Nephron (organoid): Measurements from ENCODE around the gene USE1.

ENCODE experiments used
- H3K27ac Mint-ChIP-seq, 3 experiments: 2 replicates each; pipeline ENCODE4 v1.8.0; 2020; ENCODE audit warnings: mixed read lengths in 3 of 3, mild to moderate bottlenecking in 2 of 3, moderate library complexity in 1 of 3
- H3K27me3 Mint-ChIP-seq: 2 replicates; pipeline ENCODE4 v1.8.0; 2021; ENCODE audit warnings: low read depth, mild to moderate bottlenecking, moderate library complexity, mixed read lengths
- H3K36me3 Mint-ChIP-seq: 2 replicates; pipeline ENCODE4 v1.8.0; 2020; ENCODE audit warnings: low read depth, mixed read lengths
- H3K4me1 Mint-ChIP-seq: 2 replicates; pipeline ENCODE4 v1.8.0; 2020; ENCODE audit warnings: mixed read lengths
- H3K4me3 Mint-ChIP-seq, 3 experiments: 2 replicates each; pipeline ENCODE4 v1.8.0; 2020; ENCODE audit warnings: mild to moderate bottlenecking in 3 of 3, mixed read lengths in 3 of 3, moderate library complexity in 2 of 3
- H3K9me3 Mint-ChIP-seq: 2 replicates; pipeline ENCODE4 v1.8.0; 2020; ENCODE audit warnings: mixed read lengths
- TF ChIP-seq, protein P1 (sequence below), 3 experiments: fragments of 200-600 bp; sonication (generic); IDR thresholded peaks; one replicate each; pipeline ENCODE4 v1.5.0; 2021; ENCODE audit warnings: antibody characterized with exemption in 3 of 3; ENCODE audit not compliant: unreplicated experiment in 3 of 3

Gene USE1

GRCh38 chr19:17210296-17210695, 4.9 kb upstream of the USE1 start:
- Mint-ChIP-seq H3K4me3 (no peak overlapping the region), H3K36me3 (peaks cover 34% of the 10 kb centered on the region), H3K27ac (no peak overlapping the region), H3K4me1 (peaks cover 5% of the 10 kb centered on the region), H3K27me3 (no peaks in the 10 kb centered on the region), H3K9me3 (no peaks in the 10 kb centered on the region)
- TF ChIP-seq, protein P1, sequence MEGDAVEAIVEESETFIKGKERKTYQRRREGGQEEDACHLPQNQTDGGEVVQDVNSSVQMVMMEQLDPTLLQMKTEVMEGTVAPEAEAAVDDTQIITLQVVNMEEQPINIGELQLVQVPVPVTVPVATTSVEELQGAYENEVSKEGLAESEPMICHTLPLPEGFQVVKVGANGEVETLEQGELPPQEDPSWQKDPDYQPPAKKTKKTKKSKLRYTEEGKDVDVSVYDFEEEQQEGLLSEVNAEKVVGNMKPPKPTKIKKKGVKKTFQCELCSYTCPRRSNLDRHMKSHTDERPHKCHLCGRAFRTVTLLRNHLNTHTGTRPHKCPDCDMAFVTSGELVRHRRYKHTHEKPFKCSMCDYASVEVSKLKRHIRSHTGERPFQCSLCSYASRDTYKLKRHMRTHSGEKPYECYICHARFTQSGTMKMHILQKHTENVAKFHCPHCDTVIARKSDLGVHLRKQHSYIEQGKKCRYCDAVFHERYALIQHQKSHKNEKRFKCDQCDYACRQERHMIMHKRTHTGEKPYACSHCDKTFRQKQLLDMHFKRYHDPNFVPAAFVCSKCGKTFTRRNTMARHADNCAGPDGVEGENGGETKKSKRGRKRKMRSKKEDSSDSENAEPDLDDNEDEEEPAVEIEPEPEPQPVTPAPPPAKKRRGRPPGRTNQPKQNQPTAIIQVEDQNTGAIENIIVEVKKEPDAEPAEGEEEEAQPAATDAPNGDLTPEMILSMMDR (IDR thresholded peaks at IDR 0.05; ENCODE audit: unreplicated experiment in 3 of 3): no peak

DNA sequence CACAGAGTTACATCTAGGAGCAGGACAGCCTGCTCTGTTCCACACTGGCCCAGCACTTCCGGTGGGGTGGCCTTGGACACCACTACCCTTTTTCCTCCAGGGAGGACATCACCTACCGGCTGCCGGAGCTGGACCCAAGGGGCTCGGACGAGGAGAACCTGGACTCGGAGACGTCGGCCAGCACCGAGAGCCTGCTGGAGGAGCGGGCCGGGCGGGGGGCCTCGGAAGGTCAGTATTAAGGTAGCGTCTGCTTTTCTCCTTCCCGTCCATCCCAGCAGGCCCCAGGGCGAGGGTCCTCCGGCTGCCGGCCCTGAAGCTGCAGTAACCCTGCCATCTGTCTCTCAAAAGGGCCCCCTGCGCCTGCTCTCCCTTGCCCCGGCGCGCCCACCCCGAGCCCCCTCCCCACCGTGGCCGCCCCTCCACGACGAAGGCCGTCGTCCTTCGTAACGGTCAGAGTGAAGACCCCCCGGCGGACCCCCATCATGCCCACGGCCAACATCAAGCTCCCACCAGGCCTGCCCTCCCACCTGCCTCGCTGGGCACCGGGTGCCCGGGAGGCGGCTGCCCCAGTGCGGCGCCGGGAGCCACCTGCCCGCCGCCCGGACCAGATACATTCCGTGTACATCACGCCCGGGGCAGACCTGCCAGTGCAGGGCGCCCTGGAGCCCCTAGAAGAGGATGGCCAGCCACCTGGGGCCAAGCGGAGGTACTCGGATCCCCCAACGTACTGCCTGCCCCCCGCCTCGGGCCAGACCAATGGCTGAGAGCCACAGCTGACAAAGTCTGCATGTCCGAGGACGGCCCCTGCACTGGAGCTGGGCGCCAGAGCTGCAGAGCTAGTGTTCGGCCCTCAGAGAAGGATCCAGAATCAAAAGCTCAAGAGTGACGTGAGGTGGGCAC, 3.4 kb upstream of the USE1 start:
- H3K27ac Mint-ChIP-seq: no peak overlapping the region
- peaks cover 36% of the 10 kb centered on the region for H3K36me3 Mint-ChIP-seq
- no peak overlapping the region for H3K4me3 Mint-ChIP-seq
- peaks cover 6% of the 10 kb centered on the region for H3K4me1 Mint-ChIP-seq
- H3K9me3 Mint-ChIP-seq: no peaks in the 10 kb centered on the region
- no peaks in the 10 kb centered on the region for H3K27me3 Mint-ChIP-seq
- TF ChIP-seq, protein P1 (IDR thresholded peaks at IDR 0.05; ENCODE audit: unreplicated experiment in 3 of 3): no peak

DNA sequence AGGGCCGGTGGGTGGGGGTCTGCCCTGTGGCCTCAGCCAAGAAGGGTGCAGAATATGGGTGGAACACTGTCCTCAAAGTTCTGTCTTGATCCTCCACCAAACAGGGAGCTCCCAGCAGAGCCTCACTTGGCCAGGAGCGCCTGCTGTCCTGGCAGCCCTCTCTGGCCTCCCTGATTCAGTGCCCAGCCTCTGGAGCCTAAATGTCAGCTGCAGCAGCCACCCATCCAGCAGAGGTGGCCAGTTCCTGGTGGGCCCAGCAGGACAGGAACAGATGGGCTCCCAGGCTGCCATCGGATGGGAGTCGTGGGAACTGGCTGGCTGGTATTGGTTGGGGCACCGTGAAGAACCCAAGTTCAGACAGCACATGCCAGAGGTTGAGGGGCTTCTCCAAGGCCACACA, 1.8 kb upstream of the USE1 start:
- TF ChIP-seq, protein P1 (IDR thresholded peaks at IDR 0.05; ENCODE audit: unreplicated experiment in 3 of 3): no peak
- Mint-ChIP-seq H3K4me3 (peak overlapping the region; percentile 9 to 48 (median 19)), H3K27ac (no peak overlapping the region), H3K4me1 (peaks cover 6% of the 10 kb centered on the region), H3K9me3 (no peaks in the 10 kb centered on the region), H3K36me3 (peaks cover 45% of the 10 kb centered on the region), H3K27me3 (no peaks in the 10 kb centered on the region)

DNA sequence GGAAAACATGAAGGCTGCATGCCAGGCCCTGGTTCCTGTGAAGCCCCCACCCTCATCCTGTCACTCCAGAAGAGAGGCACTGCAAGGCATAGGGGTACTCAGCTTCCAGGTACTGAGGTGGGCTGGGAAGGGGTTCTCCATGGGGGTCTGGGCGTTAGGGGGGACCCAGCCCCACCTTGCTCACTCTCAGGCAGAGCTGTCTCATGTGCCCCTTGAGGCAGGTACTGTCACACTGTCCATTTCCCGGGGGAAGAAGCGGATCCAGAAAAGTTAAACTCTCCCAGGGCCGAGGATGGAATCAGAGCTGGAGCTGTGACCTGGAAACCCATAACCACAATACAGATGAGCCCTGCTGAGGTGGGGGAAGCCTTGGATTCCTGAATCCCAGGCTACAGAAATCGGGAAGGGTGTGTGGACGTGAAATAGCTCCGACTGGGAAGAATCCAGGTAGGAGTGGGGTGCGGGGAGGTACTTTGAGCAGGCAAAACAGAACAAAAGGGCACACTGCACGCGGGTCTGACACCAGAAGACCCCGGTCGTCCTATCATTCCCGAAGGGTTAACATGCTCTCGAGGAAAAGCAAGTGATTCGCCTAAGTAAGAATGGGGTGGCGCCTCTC, 540 bp upstream of the USE1 start:
- Mint-ChIP-seq H3K4me1 (peaks cover 6% of the 10 kb centered on the region), H3K27ac (peak overlapping the region; percentile 97 to 99 (median 98)), H3K4me3 (peak overlapping the region; percentile 93 to 95 (median 95)), H3K9me3 (no peaks in the 10 kb centered on the region), H3K27me3 (no peaks in the 10 kb centered on the region), H3K36me3 (peaks cover 40% of the 10 kb centered on the region)
- TF ChIP-seq, protein P1 (IDR thresholded peaks at IDR 0.05; ENCODE audit: unreplicated experiment in 3 of 3): no peak

GRCh38 chr19:17216058-17216670, 1.0 kb downstream of the USE1 start:
- TF ChIP-seq, protein P1 (IDR thresholded peaks at IDR 0.05; ENCODE audit: unreplicated experiment in 3 of 3): no peak
- no peaks in the 10 kb centered on the region for H3K9me3 Mint-ChIP-seq
- H3K36me3 Mint-ChIP-seq: peaks cover 37% of the 10 kb centered on the region
- peaks cover 6% of the 10 kb centered on the region for H3K4me1 Mint-ChIP-seq
- H3K27me3 Mint-ChIP-seq: no peaks in the 10 kb centered on the region
- H3K4me3 Mint-ChIP-seq: peak overlapping the region; percentile 93 to 95 (median 95)
- H3K27ac Mint-ChIP-seq: peak overlapping the region; percentile 29 to 97 (median 37)
